HG03354 (cell line): ENCODE measurements around the gene TGM2.
A peak's percentile ranks its signal among the peaks of the same experiment; 100 is the strongest.

ENCODE experiments used
- ATAC-seq: cut with Tn5 transposase; IDR thresholded peaks from one replicate; pipeline ENCODE4 v1.9.1; 2021; ENCODE audit warnings: mild to moderate bottlenecking; ENCODE audit not compliant: unreplicated experiment, poor library complexity, severe bottlenecking

TGM2 gene

GRCh38 chr20:38164624-38165088, 414 bp downstream of the TGM2 start:
- no peak for ATAC-seq

GRCh38 chr20:38164069-38164468, 1.0 kb downstream of the TGM2 start:
- no peak for ATAC-seq

GRCh38 chr20:38162878-38163875, 1.9 kb downstream of the TGM2 start:
- no peak for ATAC-seq

GRCh38 chr20:38162149-38162548, 2.9 kb downstream of the TGM2 start:
- ATAC-seq, result no peak

GRCh38 chr20:38161412-38161774, 3.7 kb downstream of the TGM2 start:
- no peak for ATAC-seq

GRCh38 chr20:38159957-38160756, 4.9 kb downstream of the TGM2 start:
- no peak for ATAC-seq

- no peak for ATAC-seq
Observed at GRCh38 chr20:38159566-38159956, 5.5 kb downstream of the TGM2 start.

- ATAC-seq, result no peak
Observed at GRCh38 chr20:38158701-38159351, 6.2 kb downstream of the TGM2 start.

GRCh38 chr20:38157635-38158495, 7.2 kb downstream of the TGM2 start:
- no peak for ATAC-seq

GRCh38 chr20:38156888-38157634, 8.0 kb downstream of the TGM2 start:
- no peak for ATAC-seq

- no peak for ATAC-seq
Observed at GRCh38 chr20:38156280-38156679, 8.8 kb downstream of the TGM2 start.

GRCh38 chr20:38155811-38156210, 9.3 kb downstream of the TGM2 start:
- no peak for ATAC-seq

GRCh38 chr20:38153401-38153800, 11.7 kb downstream of the TGM2 start:
- no peak for ATAC-seq

- peak; percentile 62 for ATAC-seq
Observed at GRCh38 chr20:38152621-38153221, 12.3 kb downstream of the TGM2 start.

GRCh38 chr20:38152175-38152620, 12.9 kb downstream of the TGM2 start:
- peak; percentile 81 for ATAC-seq

- ATAC-seq, result no peak
Observed at GRCh38 chr20:38151455-38151854, 13.6 kb downstream of the TGM2 start.

GRCh38 chr20:38150335-38151170, 14.5 kb downstream of the TGM2 start:
- ATAC-seq, result no peak
